Right lobe of liver (tissue), 6 donors: ENCODE results near the gene TNFRSF19. TPM values are rescaled to one million over a fixed set of nuclear protein-coding genes. Genes with fewer than 3 reads are reported as not detected.

Experiments
- ATAC-seq, 4 donors: fragments of 200-7000 bp; cut with Tn5 transposase; one replicate each; pipeline ENCODE4 v1.9.1; 2020; ENCODE audit warnings: mild to moderate bottlenecking in 4 of 4, moderate library complexity in 4 of 4
- DNase-seq, 3 donors: peaks; one replicate each; pipeline ENCODE4 v3.0.0-alpha.2; 2020
- H3K27ac ChIP-seq, 3 donors: fragments of 200-600 bp; one replicate each; pipeline ENCODE4 v1.8.0; 2022
- H3K27me3 ChIP-seq, 2 donors: fragments of 200-600 bp; one replicate each; pipeline ENCODE4 v1.8.0; 2022
- H3K36me3 ChIP-seq, 4 donors: fragments of 200-600 bp; sonication (generic) in 1 of 4; one replicate each; pipeline versions ENCODE4 v1.5.1 to v1.8.0; 2017 to 2022; ENCODE audit warnings: control low read depth in 1 of 4
- H3K4me1 ChIP-seq, 4 donors: fragments of 200-600 bp; sonication (generic) in 1 of 4; one replicate each; pipeline versions ENCODE4 v1.5.1 to v1.8.0; 2017 to 2022; ENCODE audit warnings: control low read depth in 1 of 4
- H3K4me3 ChIP-seq, 3 donors: fragments of 200-600 bp; one replicate each; pipeline ENCODE4 v1.8.0; 2022
- H3K9me3 ChIP-seq, 4 donors: fragments of 200-600 bp; sonication (generic) in 1 of 4; one replicate each; pipeline versions ENCODE4 v1.5.1 to v1.8.0; 2017 to 2022; ENCODE audit warnings: control low read depth in 1 of 4
- POLR2A ChIP-seq: fragments of 450-650 bp; IDR thresholded peaks from one replicate; pipeline ENCODE4 v1.6.1; 2017; ENCODE audit warnings: antibody characterized with exemption, mild to moderate bottlenecking
- WGBS: methylation state at CpG from one replicate; pipeline ENCODE4 v1.1.6; 2018; ENCODE audit warnings: low coverage, low lambda C conversion rate; ENCODE audit not compliant: insufficient coverage; ENCODE audit errors: missing lambda C conversion rate; 5-methylcytosine and 5-hydroxymethylcytosine counted together
- intact Hi-C, 2 donors: fragments of 100-400 bp; cut with DNase I; formaldehyde crosslinking; loops; one replicate each; pipeline versions ENCODE4 v1.11.2 to v1.14.1; 2022
- total RNA-seq, 6 experiments: library from RNA; depleted of rRNA in 2 of 6; stranded (reverse); fragments of >200 nt in 2 of 6; fragmentation: NEBNext Ultra II Directional in 3 of 6; extraction: Animal tissue kit (Norgen Biotek cat#: 25700) in 3 of 6; gene quantifications; one replicate each; pipeline versions ENCODE4 v1.1.0 to v1.2.4, GENCODE V29; 2016 to 2023
- TF ChIP-seq, protein P1 (sequence below), 4 donors: fragments of 200-600 bp in 3 of 4; fragments of 450-650 bp in 1 of 4; IDR thresholded peaks; one replicate each; pipeline versions ENCODE4 v1.5.1 to v1.8.0; 2016 to 2022; ENCODE audit warnings: antibody characterized with exemption in 4 of 4, mild to moderate bottlenecking in 2 of 4
- donor health status: DM: no; HTN: yes; CAD: no.
- donor health status: DM: no; HTN: no; CAD: no.
- donor health status: DM: no; HTN: no; CAD: no.
- donor health status: DM: no; HTN: yes; CAD: no.
- donor health status: DM: no; HTN: yes; CAD: no.

Gene TNFRSF19
- total RNA-seq, 6 experiments from 2014 or later, result 0.06 to 0.37 (median 0.29) TPM; not detected in 1

DNA sequence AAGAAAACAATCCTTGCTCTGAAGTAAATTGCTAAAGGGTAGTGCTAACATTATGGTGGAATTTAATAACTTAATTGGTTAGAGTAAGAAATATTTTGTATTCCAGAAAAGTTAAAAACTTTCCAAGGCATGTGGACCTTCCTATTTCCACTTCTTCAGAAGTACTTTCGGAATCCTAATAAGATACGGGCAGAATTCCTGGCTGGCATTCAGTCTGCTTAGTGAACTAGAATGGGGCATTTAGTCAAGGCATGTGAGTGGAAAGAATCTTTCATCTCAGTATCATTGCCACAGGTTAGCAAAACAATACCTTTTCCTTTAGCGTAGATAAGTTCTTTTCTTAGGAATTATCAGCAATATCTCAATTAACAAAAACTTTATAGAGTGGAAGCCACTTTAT is 85.1 kb downstream of the TNFRSF19 start:
- Histone ChIP-seq H3K9me3 (no peaks in the 10 kb centered on the region), H3K27ac (no peak overlapping the region), H3K4me1 (no peaks in the 10 kb centered on the region), H3K4me3 (no peak overlapping the region), H3K27me3 (no peaks in the 10 kb centered on the region), H3K36me3 (no peaks in the 10 kb centered on the region)
- TF ChIP-seq POLR2A, result no peak
- TF ChIP-seq, protein P1, sequence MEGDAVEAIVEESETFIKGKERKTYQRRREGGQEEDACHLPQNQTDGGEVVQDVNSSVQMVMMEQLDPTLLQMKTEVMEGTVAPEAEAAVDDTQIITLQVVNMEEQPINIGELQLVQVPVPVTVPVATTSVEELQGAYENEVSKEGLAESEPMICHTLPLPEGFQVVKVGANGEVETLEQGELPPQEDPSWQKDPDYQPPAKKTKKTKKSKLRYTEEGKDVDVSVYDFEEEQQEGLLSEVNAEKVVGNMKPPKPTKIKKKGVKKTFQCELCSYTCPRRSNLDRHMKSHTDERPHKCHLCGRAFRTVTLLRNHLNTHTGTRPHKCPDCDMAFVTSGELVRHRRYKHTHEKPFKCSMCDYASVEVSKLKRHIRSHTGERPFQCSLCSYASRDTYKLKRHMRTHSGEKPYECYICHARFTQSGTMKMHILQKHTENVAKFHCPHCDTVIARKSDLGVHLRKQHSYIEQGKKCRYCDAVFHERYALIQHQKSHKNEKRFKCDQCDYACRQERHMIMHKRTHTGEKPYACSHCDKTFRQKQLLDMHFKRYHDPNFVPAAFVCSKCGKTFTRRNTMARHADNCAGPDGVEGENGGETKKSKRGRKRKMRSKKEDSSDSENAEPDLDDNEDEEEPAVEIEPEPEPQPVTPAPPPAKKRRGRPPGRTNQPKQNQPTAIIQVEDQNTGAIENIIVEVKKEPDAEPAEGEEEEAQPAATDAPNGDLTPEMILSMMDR (IDR thresholded peaks at IDR 0.05), result no peak
- intact Hi-C loops, result no loop called here
- no peak for ATAC-seq
- 79% methylated on average over 3 of the region's 3 CpGs for WGBS
- DNase-seq, result no peak

- TF ChIP-seq, protein P1 (IDR thresholded peaks at IDR 0.05), result no peak
- TF ChIP-seq POLR2A, result no peak
- DNase-seq (no peak), ATAC-seq (peak in 1 of 4 donors; percentile 59)
- Histone ChIP-seq H3K4me1 (no peaks in the 10 kb centered on the region), H3K27ac (no peak overlapping the region), H3K4me3 (no peak overlapping the region), H3K27me3 (no peaks in the 10 kb centered on the region), H3K36me3 (no peaks in the 10 kb centered on the region), H3K9me3 (no peaks in the 10 kb centered on the region)
- intact Hi-C loops, result no loop called here
- 27% methylated on average over 4 of the region's 4 CpGs for WGBS
These were observed 86.6 kb downstream of the TNFRSF19 start for GRCh38 chr13:23656637-23657371.

- Histone ChIP-seq H3K36me3 (no peaks in the 10 kb centered on the region), H3K4me1 (no peaks in the 10 kb centered on the region), H3K4me3 (no peak overlapping the region), H3K27ac (no peak overlapping the region), H3K27me3 (no peaks in the 10 kb centered on the region), H3K9me3 (no peaks in the 10 kb centered on the region)
- no peak for TF ChIP-seq POLR2A
- TF ChIP-seq, protein P1 (IDR thresholded peaks at IDR 0.05), result no peak
- intact Hi-C loops, result no loop called here
- ATAC-seq (peak in 1 of 4 donors; percentile 21), DNase-seq (no peak)
- 63% methylated on average over 7 of the region's 15 CpGs for WGBS
These were observed 88.8 kb downstream of the TNFRSF19 start for GRCh38 chr13:23658929-23659541.

GRCh38 chr13:23660249-23660648 is 90.0 kb downstream of the TNFRSF19 start:
- Histone ChIP-seq H3K4me3 (no peak overlapping the region), H3K9me3 (no peaks in the 10 kb centered on the region), H3K4me1 (no peaks in the 10 kb centered on the region), H3K36me3 (no peaks in the 10 kb centered on the region), H3K27me3 (no peaks in the 10 kb centered on the region), H3K27ac (no peak overlapping the region)
- intact Hi-C loops, result no loop called here
- no peak for DNase-seq
- 62% methylated on average over 7 of the region's 9 CpGs for WGBS
- ATAC-seq, result peak in 1 of 4 donors; percentile 50
- TF ChIP-seq, protein P1 (IDR thresholded peaks at IDR 0.05), result no peak
- no peak for TF ChIP-seq POLR2A
